HEK293 (cell line): Measurements from ENCODE around the gene MYLK.

ENCODE experiments used
- CTCF ChIA-PET: fragments of 350-600 bp; formaldehyde crosslinking; extraction: SDS; loops from one replicate; lab custom pipeline; 2021; ENCODE audit warnings: antibody characterized with exemption; lab: Yijun Ruan, JAX
- POLR2A ChIA-PET: fragments of 300-600 bp; formaldehyde crosslinking; extraction: SDS; loops from one replicate; lab custom pipeline; 2020; ENCODE audit warnings: antibody characterized with exemption, inconsistent platforms; lab: Yijun Ruan, JAX
- H3K27ac ChIP-seq: fragments of 200-500 bp; sonication (Bioruptor generic); 2 replicates; pipeline ENCODE4 v1.5.1; 2014; ENCODE audit warnings: low read depth, low read length, control low read depth, inconsistent platforms; ENCODE audit errors: extremely low read depth
- H3K36me3 ChIP-seq, 2 experiments: fragments of 200-500 bp in 1 of 2; sonication (Bioruptor generic) in 1 of 2; 1 replicate in 1 of 2; 2 replicates in 1 of 2; pipeline ENCODE4 v1.5.1; 2014 to 2017; ENCODE audit warnings: inconsistent platforms in 2 of 2, low read length in 2 of 2; ENCODE audit not compliant: control insufficient read depth in 2 of 2, insufficient read depth in 1 of 2
- H3K4me1 ChIP-seq: fragments of 200-500 bp; sonication (Bioruptor generic); 2 replicates; pipeline ENCODE4 v1.5.1; 2014; ENCODE audit warnings: mild to moderate bottlenecking, low read length, inconsistent platforms; ENCODE audit not compliant: control insufficient read depth, insufficient read depth
- H3K4me3 ChIP-seq: 2 replicates; pipeline ENCODE4 v1.5.1; 2011; ENCODE audit warnings: low read depth, mild to moderate bottlenecking, control low read depth, low read length, moderate library complexity
- H3K9me3 ChIP-seq: fragments of 200-500 bp; sonication (Bioruptor generic); 2 replicates; pipeline ENCODE4 v1.5.1; 2014; ENCODE audit warnings: low read depth, low read length, inconsistent platforms; ENCODE audit not compliant: control insufficient read depth, insufficient read depth
- EGR2 ChIP-seq: fragments of 450-650 bp; formaldehyde crosslinking; IDR thresholded peaks from 2 replicates; pipeline ENCODE4 v1.5.1; 2016; ENCODE audit warnings: low read depth, missing biosample characterization, missing genetic modification characterization
- FEZF1 ChIP-seq: fragments of 450-650 bp; formaldehyde crosslinking; IDR thresholded peaks from 2 replicates; pipeline ENCODE4 v1.5.1; 2016; ENCODE audit warnings: missing biosample characterization, missing genetic modification characterization
- KLF1 ChIP-seq: fragments of 450-650 bp; formaldehyde crosslinking; IDR thresholded peaks from 2 replicates; pipeline ENCODE4 v1.5.1; 2016; ENCODE audit warnings: missing biosample characterization, missing genetic modification characterization
- ZNF133 ChIP-seq: fragments of 450-650 bp; formaldehyde crosslinking; IDR thresholded peaks from 2 replicates; pipeline ENCODE4 v1.5.1; 2016; ENCODE audit warnings: missing biosample characterization, missing genetic modification characterization
- ZNF138 ChIP-seq: fragments of 450-650 bp; formaldehyde crosslinking; IDR thresholded peaks from 2 replicates; pipeline ENCODE4 v1.5.1; 2016; ENCODE audit warnings: missing biosample characterization, missing genetic modification characterization, borderline replicate concordance
- ZNF157 ChIP-seq: fragments of 450-650 bp; formaldehyde crosslinking; IDR thresholded peaks from 2 replicates; pipeline ENCODE4 v1.5.1; 2016; ENCODE audit warnings: missing biosample characterization, missing genetic modification characterization
- ZNF223 ChIP-seq: fragments of 450-650 bp; formaldehyde crosslinking; IDR thresholded peaks from 2 replicates; pipeline ENCODE4 v1.5.1; 2016; ENCODE audit warnings: missing biosample characterization, missing genetic modification characterization
- ZNF24 ChIP-seq: fragments of 450-650 bp; formaldehyde crosslinking; IDR thresholded peaks from 2 replicates; pipeline ENCODE4 v1.5.1; 2016; ENCODE audit warnings: missing biosample characterization, missing genetic modification characterization
- ZNF529 ChIP-seq: fragments of 450-650 bp; formaldehyde crosslinking; IDR thresholded peaks from 2 replicates; pipeline ENCODE4 v1.5.1; 2017; ENCODE audit warnings: missing genetic modification characterization, missing biosample characterization; ENCODE audit not compliant: insufficient replicate concordance
- ZNF530 ChIP-seq: fragments of 450-650 bp; formaldehyde crosslinking; IDR thresholded peaks from 2 replicates; pipeline ENCODE4 v1.5.1; 2016; ENCODE audit warnings: low read depth, missing biosample characterization, missing genetic modification characterization
- ZNF560 ChIP-seq: fragments of 450-650 bp; formaldehyde crosslinking; IDR thresholded peaks from 2 replicates; pipeline ENCODE4 v1.5.1; 2017; ENCODE audit warnings: missing biosample characterization, missing genetic modification characterization, borderline replicate concordance
- ZNF660 ChIP-seq: fragments of 450-650 bp; IDR thresholded peaks from 2 replicates; pipeline ENCODE4 v1.5.1; 2018; ENCODE audit warnings: missing biosample characterization, mild to moderate bottlenecking, missing genetic modification characterization
- ZNF664 ChIP-seq: fragments of 450-650 bp; formaldehyde crosslinking; IDR thresholded peaks from 2 replicates; pipeline ENCODE4 v1.5.1; 2016; ENCODE audit warnings: missing biosample characterization, missing genetic modification characterization
- ZNF701 ChIP-seq: fragments of 450-650 bp; formaldehyde crosslinking; IDR thresholded peaks from 2 replicates; pipeline ENCODE4 v1.5.1; 2016; ENCODE audit warnings: missing biosample characterization, missing genetic modification characterization
- ZNF707 ChIP-seq: fragments of 450-650 bp; formaldehyde crosslinking; IDR thresholded peaks from 2 replicates; pipeline ENCODE4 v1.5.1; 2016; ENCODE audit warnings: missing biosample characterization, missing genetic modification characterization
- ZNF747 ChIP-seq: fragments of 450-650 bp; formaldehyde crosslinking; IDR thresholded peaks from 2 replicates; pipeline ENCODE4 v1.5.1; 2016; ENCODE audit warnings: missing biosample characterization, missing genetic modification characterization
- ZSCAN23 ChIP-seq: fragments of 450-650 bp; formaldehyde crosslinking; IDR thresholded peaks from 2 replicates; pipeline ENCODE4 v1.5.1; 2016; ENCODE audit warnings: missing biosample characterization, missing genetic modification characterization
- TF ChIP-seq, protein P1 (sequence below): fragments of 450-650 bp; formaldehyde crosslinking; IDR thresholded peaks from 2 replicates; pipeline ENCODE4 v1.5.1; 2016; ENCODE audit warnings: missing biosample characterization, missing genetic modification characterization
- TF ChIP-seq, protein P2 (sequence below): fragments of 450-650 bp; formaldehyde crosslinking; IDR thresholded peaks from 2 replicates; pipeline ENCODE4 v1.5.1; 2016; ENCODE audit warnings: missing biosample characterization, missing genetic modification characterization
- TF ChIP-seq, protein P3 (sequence below): fragments of 450-650 bp; formaldehyde crosslinking; IDR thresholded peaks from 2 replicates; pipeline ENCODE4 v1.5.1; 2017; ENCODE audit warnings: missing biosample characterization, mild to moderate bottlenecking, missing genetic modification characterization, moderate library complexity
- TF ChIP-seq, protein P4 (sequence below): fragments of 450-650 bp; formaldehyde crosslinking; IDR thresholded peaks from 2 replicates; pipeline ENCODE4; 2016; ENCODE audit warnings: missing biosample characterization, missing genetic modification characterization
- TF ChIP-seq, protein P5 (sequence below): sonication (generic); formaldehyde crosslinking; IDR thresholded peaks from 2 replicates; pipeline ENCODE4 v1.8.1; 2022; ENCODE audit warnings: mild to moderate bottlenecking, moderate library complexity, missing genetic modification reagents

MYLK gene

DNA sequence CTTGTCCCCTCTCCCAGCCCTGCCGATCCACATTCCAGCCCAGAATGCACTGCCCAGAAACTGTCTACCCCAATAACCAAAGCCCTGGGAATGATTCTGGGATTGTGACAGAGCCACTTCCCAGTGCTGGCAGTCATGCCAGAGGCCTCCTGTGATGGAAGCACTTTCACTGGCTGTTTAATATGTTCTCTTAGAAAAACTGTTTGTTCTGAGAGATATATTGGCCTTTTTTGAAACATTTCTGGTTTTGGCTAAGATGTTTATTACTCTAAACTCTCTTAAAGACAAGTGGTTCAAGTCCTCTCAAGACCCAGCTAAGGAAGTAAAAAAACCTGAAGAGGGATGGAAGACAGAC is 225.3 kb downstream of the MYLK start (continued):
- TF ChIP-seq, protein P1, sequence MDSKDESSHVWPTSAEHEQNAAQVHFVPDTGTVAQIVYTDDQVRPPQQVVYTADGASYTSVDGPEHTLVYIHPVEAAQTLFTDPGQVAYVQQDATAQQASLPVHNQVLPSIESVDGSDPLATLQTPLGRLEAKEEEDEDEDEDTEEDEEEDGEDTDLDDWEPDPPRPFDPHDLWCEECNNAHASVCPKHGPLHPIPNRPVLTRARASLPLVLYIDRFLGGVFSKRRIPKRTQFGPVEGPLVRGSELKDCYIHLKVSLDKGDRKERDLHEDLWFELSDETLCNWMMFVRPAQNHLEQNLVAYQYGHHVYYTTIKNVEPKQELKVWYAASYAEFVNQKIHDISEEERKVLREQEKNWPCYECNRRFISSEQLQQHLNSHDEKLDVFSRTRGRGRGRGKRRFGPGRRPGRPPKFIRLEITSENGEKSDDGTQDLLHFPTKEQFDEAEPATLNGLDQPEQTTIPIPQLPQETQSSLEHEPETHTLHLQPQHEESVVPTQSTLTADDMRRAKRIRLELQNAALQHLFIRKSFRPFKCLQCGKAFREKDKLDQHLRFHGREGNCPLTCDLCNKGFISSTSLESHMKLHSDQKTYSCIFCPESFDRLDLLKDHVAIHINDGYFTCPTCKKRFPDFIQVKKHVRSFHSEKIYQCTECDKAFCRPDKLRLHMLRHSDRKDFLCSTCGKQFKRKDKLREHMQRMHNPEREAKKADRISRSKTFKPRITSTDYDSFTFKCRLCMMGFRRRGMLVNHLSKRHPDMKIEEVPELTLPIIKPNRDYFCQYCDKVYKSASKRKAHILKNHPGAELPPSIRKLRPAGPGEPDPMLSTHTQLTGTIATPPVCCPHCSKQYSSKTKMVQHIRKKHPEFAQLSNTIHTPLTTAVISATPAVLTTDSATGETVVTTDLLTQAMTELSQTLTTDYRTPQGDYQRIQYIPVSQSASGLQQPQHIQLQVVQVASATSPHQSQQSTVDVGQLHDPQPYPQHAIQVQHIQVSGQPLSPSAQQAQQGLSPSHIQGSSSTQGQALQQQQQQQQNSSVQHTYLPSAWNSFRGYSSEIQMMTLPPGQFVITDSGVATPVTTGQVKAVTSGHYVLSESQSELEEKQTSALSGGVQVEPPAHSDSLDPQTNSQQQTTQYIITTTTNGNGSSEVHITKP, result no peak
- TF ChIP-seq, protein P2, sequence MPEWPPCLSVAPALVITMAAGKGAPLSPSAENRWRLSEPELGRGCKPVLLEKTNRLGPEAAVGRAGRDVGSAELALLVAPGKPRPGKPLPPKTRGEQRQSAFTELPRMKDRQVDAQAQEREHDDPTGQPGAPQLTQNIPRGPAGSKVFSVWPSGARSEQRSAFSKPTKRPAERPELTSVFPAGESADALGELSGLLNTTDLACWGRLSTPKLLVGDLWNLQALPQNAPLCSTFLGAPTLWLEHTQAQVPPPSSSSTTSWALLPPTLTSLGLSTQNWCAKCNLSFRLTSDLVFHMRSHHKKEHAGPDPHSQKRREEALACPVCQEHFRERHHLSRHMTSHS (tag by site-specific recombination), result no peak
- TF ChIP-seq ZNF529 (tag by site-specific recombination), result no peak
- no peak for TF ChIP-seq ZNF133 (tag by site-specific recombination)

DNA sequence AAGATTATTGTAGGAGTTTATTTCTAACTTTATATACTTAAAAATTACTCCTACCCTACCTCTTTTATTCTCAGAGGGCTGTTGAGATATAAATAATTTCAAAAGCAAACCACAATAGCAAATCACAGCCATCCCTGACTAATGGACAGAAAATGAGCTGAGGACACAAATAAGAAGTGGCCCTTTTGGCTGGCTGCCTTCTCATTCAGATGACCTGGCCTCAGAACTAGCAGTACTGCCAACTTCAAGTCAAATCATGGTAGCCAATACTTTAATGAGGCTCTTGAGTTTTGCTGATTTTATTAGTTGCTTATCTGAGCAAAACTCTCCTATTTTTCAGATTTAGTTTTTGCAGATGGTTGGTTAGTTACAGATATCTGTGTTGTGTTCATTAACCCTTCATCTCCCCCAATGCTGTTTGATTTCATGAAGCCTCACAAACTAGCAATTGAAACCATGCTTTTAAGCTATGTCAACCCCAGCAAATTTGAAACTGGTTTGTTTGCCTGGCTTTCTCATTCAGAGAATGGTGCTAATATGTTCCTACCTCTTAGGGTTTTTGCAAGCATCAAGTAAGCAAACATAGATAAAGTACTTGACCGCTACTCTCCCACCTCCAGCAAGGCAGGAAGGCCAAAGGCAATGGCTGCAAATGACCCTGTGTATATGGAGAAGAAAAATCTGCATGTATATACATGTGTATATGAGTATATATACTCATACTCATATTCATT is 225.8 kb downstream of the MYLK start:
- H3K27ac ChIP-seq, result no peak overlapping the region
- H3K4me1 ChIP-seq, result no peaks in the 10 kb centered on the region; the same call in 1 of the 2 replicates
- H3K36me3 ChIP-seq, result peaks cover 0 to 17% of the 10 kb centered on the region in 2 experiments; a peak in 1 of 3 replicates
- ChIA-PET CTCF (interaction anchor here (2.6 kb wide), 1 partner anchor 16 kb away, joined by 13 read pairs; no protein-coding TSS in a partner anchor), POLR2A (no interaction called here)
- H3K4me3 ChIP-seq, result no peak overlapping the region
- TF ChIP-seq ZNF560 (tag by site-specific recombination) (no peak), FEZF1 (no peak), ZNF664 (tag by site-specific recombination) (no peak), ZNF747 (tag by site-specific recombination) (no peak), ZNF701 (no peak), ZNF157 (tag by site-specific recombination) (no peak)
- TF ChIP-seq, protein P3, sequence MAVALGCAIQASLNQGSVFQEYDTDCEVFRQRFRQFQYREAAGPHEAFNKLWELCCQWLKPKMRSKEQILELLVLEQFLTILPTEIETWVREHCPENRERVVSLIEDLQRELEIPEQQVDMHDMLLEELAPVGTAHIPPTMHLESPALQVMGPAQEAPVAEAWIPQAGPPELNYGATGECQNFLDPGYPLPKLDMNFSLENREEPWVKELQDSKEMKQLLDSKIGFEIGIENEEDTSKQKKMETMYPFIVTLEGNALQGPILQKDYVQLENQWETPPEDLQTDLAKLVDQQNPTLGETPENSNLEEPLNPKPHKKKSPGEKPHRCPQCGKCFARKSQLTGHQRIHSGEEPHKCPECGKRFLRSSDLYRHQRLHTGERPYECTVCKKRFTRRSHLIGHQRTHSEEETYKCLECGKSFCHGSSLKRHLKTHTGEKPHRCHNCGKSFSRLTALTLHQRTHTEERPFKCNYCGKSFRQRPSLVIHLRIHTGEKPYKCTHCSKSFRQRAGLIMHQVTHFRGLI (tag by site-specific recombination), result no peak
- TF ChIP-seq, protein P4, sequence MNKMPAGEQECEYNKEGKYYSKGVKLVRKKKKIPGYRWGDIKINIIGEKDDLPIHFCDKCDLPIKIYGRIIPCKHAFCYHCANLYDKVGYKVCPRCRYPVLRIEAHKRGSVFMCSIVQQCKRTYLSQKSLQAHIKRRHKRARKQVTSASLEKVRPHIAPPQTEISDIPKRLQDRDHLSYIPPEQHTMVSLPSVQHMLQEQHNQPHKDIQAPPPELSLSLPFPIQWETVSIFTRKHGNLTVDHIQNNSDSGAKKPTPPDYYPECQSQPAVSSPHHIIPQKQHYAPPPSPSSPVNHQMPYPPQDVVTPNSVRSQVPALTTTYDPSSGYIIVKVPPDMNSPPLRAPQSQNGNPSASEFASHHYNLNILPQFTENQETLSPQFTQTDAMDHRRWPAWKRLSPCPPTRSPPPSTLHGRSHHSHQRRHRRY (tag by site-specific recombination), result no peak
- H3K9me3 ChIP-seq, result no peaks in the 10 kb centered on the region

DNA sequence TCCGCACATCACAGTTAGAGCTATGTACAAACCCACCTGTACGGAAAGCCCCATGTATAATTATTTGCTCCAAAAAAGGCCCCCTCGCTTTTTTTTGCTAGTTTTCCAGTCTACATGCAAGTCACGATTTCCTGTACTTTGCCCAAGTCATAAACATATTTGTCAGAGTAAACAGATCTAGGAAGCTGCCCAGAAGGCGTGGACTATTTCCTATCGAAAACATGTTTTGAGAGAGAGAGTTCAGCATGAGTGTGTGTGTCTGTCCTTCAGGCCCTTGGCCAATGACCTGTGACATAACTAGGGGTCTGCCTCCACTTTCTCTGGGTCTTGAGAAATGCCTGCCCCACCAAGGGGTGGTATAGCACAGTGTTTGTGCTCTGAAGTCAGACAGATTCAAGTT is 226.6 kb downstream of the MYLK start:
- Histone ChIP-seq H3K4me3 (no peak overlapping the region), H3K9me3 (no peaks in the 10 kb centered on the region), H3K36me3 (peaks cover 0 to 17% of the 10 kb centered on the region in 2 experiments; a peak in 1 of 3 replicates)
- POLR2A ChIA-PET, result interaction anchor here (0.5 kb wide), 1 partner anchor 24 kb away, joined by 3 read pairs; no protein-coding TSS in a partner anchor
- TF ChIP-seq, protein P5, sequence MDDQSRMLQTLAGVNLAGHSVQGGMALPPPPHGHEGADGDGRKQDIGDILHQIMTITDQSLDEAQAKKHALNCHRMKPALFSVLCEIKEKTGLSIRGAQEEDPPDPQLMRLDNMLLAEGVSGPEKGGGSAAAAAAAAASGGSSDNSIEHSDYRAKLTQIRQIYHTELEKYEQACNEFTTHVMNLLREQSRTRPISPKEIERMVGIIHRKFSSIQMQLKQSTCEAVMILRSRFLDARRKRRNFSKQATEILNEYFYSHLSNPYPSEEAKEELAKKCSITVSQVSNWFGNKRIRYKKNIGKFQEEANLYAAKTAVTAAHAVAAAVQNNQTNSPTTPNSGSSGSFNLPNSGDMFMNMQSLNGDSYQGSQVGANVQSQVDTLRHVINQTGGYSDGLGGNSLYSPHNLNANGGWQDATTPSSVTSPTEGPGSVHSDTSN, result no peak
- no peak for TF ChIP-seq ZSCAN23 (tag by site-specific recombination)
- no peak for TF ChIP-seq EGR2 (tag by site-specific recombination)
- no peak for TF ChIP-seq ZNF529 (tag by site-specific recombination)
- no peak for TF ChIP-seq ZNF660
- TF ChIP-seq ZNF138 (tag by site-specific recombination), result no peak
- TF ChIP-seq FEZF1, result no peak
- TF ChIP-seq ZNF24 (tag by site-specific recombination), result no peak
- no peak for TF ChIP-seq ZNF530 (tag by site-specific recombination)
- no peak for TF ChIP-seq KLF1 (tag by site-specific recombination)
- no peak for TF ChIP-seq ZNF707
- no peak for TF ChIP-seq ZNF223 (tag by site-specific recombination)
- TF ChIP-seq, all 188 proteins: peak for 0
- CTCF ChIA-PET, result interaction anchor here (1.2 to 2.7 kb wide), 2 partner anchors 39 to 66 kb away, joined by 3 to 12 read pairs; no protein-coding TSS in a partner anchor
- H3K27ac ChIP-seq, result no peak overlapping the region
- H3K4me1 ChIP-seq, result no peaks in the 10 kb centered on the region; the same call in 1 of the 2 replicates
